Measurements from ENCODE around the gene RPL18.
A peak's percentile ranks its signal among the peaks of the same experiment; 100 is the strongest.

RPL18 gene

GRCh38 chr19:48650974-48651682, 32.1 kb upstream of the RPL18 start:
- no peak overlapping the region for H3K4me3 ChIP-seq (ENCODE audit: low read length)
- TF ChIP-seq ZNF274 (IDR thresholded peaks at IDR 0.05; ENCODE audit: low read depth, low read length): no peak

- H3K4me3 ChIP-seq (ENCODE audit: low read length): no peak overlapping the region
These were observed 29.2 kb upstream of the RPL18 start for GRCh38 chr19:48648134-48648533.

GRCh38 chr19:48646722-48647216, 27.8 kb upstream of the RPL18 start:
- no peak overlapping the region for H3K4me3 ChIP-seq (ENCODE audit: low read length)
- no peak for TF ChIP-seq ZNF274 (IDR thresholded peaks at IDR 0.05; ENCODE audit: low read depth, low read length)

More at GRCh38 chr19:48648134-48648533, 29.2 kb upstream of the RPL18 start:
- no peak for TF ChIP-seq ZNF274 (IDR thresholded peaks at IDR 0.05; ENCODE audit: low read depth, low read length)

- H3K4me3 ChIP-seq (ENCODE audit: low read length): peak within 1 kb of the TSS; percentile 44; the same call in 1 of the 2 replicates
- TF ChIP-seq ZNF274 (IDR thresholded peaks at IDR 0.05; ENCODE audit: low read depth, low read length): no peak
These were observed 27.2 kb upstream of the RPL18 start, which contains the start of gene CA11 for GRCh38 chr19:48646001-48646721. CA11 (minus strand) TSS chr19:48646187; CDS start chr19:48645632, 555 bp downstream.

GRCh38 chr19:48645620-48646000, 26.6 kb upstream of the RPL18 start:
- no peak for TF ChIP-seq ZNF274 (IDR thresholded peaks at IDR 0.05; ENCODE audit: low read depth, low read length)
- H3K4me3 ChIP-seq (ENCODE audit: low read length): peak overlapping the region; percentile 44; the same call in 1 of the 2 replicates

GRCh38 chr19:48644839-48645619, 26.1 kb upstream of the RPL18 start:
- no peak for TF ChIP-seq ZNF274 (IDR thresholded peaks at IDR 0.05; ENCODE audit: low read depth, low read length)
- no peak overlapping the region for H3K4me3 ChIP-seq (ENCODE audit: low read length)

GRCh38 chr19:48644355-48644754, 25.4 kb upstream of the RPL18 start:
- TF ChIP-seq ZNF274 (IDR thresholded peaks at IDR 0.05; ENCODE audit: low read depth, low read length): no peak
- no peak overlapping the region for H3K4me3 ChIP-seq (ENCODE audit: low read length)

- TF ChIP-seq ZNF274 (IDR thresholded peaks at IDR 0.05; ENCODE audit: low read depth, low read length): no peak
- no peak overlapping the region for H3K4me3 ChIP-seq (ENCODE audit: low read length)
These were observed 23.9 kb upstream of the RPL18 start for GRCh38 chr19:48642862-48643261.

GRCh38 chr19:48641850-48642249, 22.9 kb upstream of the RPL18 start:
- TF ChIP-seq ZNF274 (IDR thresholded peaks at IDR 0.05; ENCODE audit: low read depth, low read length): no peak
- H3K4me3 ChIP-seq (ENCODE audit: low read length): no peak overlapping the region

GRCh38 chr19:48639483-48640375, 20.8 kb upstream of the RPL18 start:
- no peak overlapping the region for H3K4me3 ChIP-seq (ENCODE audit: low read length)
- no peak for TF ChIP-seq ZNF274 (IDR thresholded peaks at IDR 0.05; ENCODE audit: low read depth, low read length)

- no peak for TF ChIP-seq ZNF274 (IDR thresholded peaks at IDR 0.05; ENCODE audit: low read depth, low read length)
- peak overlapping the region; percentile 43; the same call in 1 of the 2 replicates for H3K4me3 ChIP-seq (ENCODE audit: low read length)
These were observed 19.9 kb upstream of the RPL18 start for GRCh38 chr19:48638831-48639381.

GRCh38 chr19:48637948-48638830, 19.2 kb upstream of the RPL18 start:
- peak overlapping the region; percentile 56; the same call in 1 of the 2 replicates for H3K4me3 ChIP-seq (ENCODE audit: low read length)
- no peak for TF ChIP-seq ZNF274 (IDR thresholded peaks at IDR 0.05; ENCODE audit: low read depth, low read length)
